Daoy (cell line): ENCODE data around the gene LTBP3. TPM values are rescaled to one million over a fixed set of nuclear protein-coding genes. Genes with fewer than 3 reads are reported as not detected.

Source experiments
- DNase-seq: peaks from one replicate; pipeline ENCODE4 v3.0.0-alpha.2; 2015; ENCODE audit warnings: low read depth
- total RNA-seq: library from RNA; depleted of rRNA; stranded (reverse); fragments of >200 nt; shearing (Covaris generic); gene quantifications from 2 replicates; pipeline ENCODE4 v1.2.3, GENCODE V29; 2014

LTBP3 gene
- total RNA-seq, 1 experiment from 2014 or later = 31.0 TPM

DNA sequence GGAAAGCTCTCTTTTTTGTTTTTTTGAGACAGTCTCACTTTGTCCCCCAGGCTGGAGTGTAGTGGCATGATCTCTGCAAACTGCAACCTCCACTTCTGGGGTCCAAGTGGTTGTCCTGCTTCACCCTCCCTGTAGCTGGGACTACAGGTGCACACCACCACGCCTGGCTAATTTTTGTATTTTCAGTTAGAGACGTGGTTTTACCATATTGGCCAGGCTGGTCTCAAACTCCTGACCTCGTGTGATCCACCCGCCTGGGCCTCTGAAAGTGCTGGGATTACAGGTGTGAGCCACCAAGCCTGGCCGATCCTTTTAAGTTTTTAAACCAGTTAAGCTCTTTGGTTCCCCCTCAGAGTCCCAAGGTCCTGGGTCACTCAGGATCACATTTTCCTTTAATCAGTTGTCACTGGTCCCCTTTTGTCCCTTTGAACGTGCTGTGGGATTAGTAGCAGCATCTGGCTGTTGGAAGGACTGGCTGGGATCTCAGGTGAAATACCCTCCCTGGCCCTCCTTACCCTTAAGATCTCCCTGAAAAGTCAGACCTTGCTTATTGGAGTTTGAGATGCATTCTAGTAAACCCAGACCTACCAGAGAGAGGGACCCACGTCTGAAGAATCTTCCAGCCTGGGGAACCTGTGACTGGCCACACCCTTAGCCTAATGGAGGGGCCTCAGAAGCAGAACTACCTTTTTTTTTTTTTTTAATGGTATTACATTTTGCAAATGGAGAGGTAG is 51.2 kb downstream of the LTBP3 start:
- DNase-seq = peak; percentile 84

DNA sequence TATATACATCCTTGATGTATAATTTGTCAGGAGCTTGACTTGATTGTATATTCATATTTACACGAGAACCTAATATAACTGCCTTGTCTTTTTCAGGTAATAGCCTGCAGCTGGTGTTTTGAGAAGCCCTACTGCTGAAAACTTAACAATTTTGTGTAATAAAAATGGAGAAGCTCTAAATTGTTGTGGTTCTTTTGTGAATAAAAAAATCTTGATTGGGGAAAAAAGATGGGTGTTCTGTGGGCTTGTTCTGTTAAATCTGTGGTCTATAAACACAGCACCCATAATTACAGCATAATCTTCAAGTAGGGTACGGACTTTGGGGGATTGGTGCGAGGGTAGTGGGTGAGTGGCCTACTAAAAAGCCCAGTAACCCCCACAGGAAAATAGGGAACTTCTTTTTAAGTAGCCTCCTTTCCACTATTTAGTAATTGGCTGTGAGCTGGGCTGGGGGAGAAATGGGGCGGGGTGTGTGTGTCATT is 51.8 kb downstream of the LTBP3 start:
- DNase-seq = no peak

GRCh38 chr11:65505466-65506289 is 52.5 kb downstream of the LTBP3 start:
- DNase-seq = no peak

DNA sequence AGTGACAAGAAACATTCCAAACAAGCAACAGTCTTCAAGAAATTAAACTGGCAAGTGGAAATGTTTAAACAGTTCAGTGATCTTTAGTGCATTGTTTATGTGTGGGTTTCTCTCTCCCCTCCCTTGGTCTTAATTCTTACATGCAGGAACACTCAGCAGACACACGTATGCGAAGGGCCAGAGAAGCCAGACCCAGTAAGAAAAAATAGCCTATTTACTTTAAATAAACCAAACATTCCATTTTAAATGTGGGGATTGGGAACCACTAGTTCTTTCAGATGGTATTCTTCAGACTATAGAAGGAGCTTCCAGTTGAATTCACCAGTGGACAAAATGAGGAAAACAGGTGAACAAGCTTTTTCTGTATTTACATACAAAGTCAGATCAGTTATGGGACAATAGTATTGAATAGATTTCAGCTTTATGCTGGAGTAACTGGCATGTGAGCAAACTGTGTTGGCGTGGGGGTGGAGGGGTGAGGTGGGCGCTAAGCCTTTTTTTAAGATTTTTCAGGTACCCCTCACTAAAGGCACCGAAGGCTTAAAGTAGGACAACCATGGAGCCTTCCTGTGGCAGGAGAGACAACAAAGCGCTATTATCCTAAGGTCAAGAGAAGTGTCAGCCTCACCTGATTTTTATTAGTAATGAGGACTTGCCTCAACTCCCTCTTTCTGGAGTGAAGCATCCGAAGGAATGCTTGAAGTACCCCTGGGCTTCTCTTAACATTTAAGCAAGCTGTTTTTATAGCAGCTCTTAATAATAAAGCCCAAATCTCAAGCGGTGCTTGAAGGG is 53.3 kb downstream of the LTBP3 start:
- DNase-seq = no peak

DNA sequence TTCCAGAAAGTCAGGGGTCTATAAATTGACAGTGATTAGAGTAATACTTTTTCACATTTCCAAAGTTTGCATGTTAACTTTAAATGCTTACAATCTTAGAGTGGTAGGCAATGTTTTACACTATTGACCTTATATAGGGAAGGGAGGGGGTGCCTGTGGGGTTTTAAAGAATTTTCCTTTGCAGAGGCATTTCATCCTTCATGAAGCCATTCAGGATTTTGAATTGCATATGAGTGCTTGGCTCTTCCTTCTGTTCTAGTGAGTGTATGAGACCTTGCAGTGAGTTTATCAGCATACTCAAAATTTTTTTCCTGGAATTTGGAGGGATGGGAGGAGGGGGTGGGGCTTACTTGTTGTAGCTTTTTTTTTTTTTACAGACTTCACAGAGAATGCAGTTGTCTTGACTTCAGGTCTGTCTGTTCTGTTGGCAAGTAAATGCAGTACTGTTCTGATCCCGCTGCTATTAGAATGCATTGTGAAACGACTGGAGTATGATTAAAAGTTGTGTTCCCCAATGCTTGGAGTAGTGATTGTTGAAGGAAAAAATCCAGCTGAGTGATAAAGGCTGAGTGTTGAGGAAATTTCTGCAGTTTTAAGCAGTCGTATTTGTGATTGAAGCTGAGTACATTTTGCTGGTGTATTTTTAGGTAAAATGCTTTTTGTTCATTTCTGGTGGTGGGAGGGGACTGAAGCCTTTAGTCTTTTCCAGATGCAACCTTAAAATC is 54.0 kb downstream of the LTBP3 start:
- no peak for DNase-seq

GRCh38 chr11:65503368-65503948 is 54.7 kb downstream of the LTBP3 start:
- DNase-seq = no peak

DNA sequence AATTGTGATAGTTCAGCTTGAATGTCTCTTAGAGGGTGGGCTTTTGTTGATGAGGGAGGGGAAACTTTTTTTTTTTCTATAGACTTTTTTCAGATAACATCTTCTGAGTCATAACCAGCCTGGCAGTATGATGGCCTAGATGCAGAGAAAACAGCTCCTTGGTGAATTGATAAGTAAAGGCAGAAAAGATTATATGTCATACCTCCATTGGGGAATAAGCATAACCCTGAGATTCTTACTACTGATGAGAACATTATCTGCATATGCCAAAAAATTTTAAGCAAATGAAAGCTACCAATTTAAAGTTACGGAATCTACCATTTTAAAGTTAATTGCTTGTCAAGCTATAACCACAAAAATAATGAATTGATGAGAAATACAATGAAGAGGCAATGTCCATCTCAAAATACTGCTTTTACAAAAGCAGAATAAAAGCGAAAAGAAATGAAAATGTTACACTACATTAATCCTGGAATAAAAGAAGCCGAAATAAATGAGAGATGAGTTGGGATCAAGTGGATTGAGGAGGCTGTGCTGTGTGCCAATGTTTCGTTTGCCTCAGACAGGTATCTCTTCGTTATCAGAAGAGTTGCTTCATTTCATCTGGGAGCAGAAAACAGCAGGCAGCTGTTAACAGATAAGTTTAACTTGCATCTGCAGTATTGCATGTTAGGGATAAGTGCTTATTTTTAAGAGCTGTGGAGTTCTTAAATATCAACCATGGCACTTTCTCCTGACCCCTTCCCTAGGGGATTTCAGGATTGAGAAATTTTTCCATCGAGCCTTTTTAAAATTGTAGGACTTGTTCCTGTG is 55.4 kb downstream of the LTBP3 start:
- DNase-seq = no peak

- DNase-seq = no peak
Observed at GRCh38 chr11:65502274-65502554, 55.9 kb downstream of the LTBP3 start.

DNA sequence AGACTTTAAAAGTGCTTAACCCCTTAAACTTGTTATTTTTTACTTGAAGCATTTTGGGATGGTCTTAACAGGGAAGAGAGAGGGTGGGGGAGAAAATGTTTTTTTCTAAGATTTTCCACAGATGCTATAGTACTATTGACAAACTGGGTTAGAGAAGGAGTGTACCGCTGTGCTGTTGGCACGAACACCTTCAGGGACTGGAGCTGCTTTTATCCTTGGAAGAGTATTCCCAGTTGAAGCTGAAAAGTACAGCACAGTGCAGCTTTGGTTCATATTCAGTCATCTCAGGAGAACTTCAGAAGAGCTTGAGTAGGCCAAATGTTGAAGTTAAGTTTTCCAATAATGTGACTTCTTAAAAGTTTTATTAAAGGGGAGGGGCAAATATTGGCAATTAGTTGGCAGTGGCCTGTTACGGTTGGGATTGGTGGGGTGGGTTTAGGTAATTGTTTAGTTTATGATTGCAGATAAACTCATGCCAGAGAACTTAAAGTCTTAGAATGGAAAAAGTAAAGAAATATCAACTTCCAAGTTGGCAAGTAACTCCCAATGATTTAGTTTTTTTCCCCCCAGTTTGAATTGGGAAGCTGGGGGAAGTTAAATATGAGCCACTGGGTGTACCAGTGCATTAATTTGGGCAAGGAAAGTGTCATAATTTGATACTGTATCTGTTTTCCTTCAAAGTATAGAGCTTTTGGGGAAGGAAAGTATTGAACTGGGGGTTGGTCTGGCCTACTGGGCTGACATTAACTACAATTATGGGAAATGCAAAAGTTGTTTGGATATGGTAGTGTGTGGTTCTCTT is 56.5 kb downstream of the LTBP3 start:
- DNase-seq = no peak

GRCh38 chr11:65501186-65501471 is 57.0 kb downstream of the LTBP3 start:
- DNase-seq = no peak

GRCh38 chr11:65500387-65501185 is 57.6 kb downstream of the LTBP3 start:
- DNase-seq = peak; percentile 53

- DNase-seq = no peak
Observed at GRCh38 chr11:65499713-65500386, 58.3 kb downstream of the LTBP3 start.

- DNase-seq = peak; percentile 93
Observed at GRCh38 chr11:65498977-65499712, 59.0 kb downstream of the LTBP3 start, which contains the start of gene MALAT1. TSS of gene MALAT1 (plus strand) at chr11:65499045.

- DNase-seq = no peak
Observed at GRCh38 chr11:65498727-65498976, 59.5 kb downstream of the LTBP3 start.

DNA sequence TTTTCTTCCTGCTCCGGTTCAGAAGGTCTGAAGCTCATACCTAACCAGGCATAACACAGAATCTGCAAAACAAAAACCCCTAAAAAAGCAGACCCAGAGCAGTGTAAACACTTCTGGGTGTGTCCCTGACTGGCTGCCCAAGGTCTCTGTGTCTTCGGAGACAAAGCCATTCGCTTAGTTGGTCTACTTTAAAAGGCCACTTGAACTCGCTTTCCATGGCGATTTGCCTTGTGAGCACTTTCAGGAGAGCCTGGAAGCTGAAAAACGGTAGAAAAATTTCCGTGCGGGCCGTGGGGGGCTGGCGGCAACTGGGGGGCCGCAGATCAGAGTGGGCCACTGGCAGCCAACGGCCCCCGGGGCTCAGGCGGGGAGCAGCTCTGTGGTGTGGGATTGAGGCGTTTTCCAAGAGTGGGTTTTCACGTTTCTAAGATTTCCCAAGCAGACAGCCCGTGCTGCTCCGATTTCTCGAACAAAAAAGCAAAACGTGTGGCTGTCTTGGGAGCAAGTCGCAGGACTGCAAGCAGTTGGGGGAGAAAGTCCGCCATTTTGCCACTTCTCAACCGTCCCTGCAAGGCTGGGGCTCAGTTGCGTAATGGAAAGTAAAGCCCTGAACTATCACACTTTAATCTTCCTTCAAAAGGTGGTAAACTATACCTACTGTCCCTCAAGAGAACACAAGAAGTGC is 60.0 kb downstream of the LTBP3 start:
- peak; percentile 65 for DNase-seq

DNA sequence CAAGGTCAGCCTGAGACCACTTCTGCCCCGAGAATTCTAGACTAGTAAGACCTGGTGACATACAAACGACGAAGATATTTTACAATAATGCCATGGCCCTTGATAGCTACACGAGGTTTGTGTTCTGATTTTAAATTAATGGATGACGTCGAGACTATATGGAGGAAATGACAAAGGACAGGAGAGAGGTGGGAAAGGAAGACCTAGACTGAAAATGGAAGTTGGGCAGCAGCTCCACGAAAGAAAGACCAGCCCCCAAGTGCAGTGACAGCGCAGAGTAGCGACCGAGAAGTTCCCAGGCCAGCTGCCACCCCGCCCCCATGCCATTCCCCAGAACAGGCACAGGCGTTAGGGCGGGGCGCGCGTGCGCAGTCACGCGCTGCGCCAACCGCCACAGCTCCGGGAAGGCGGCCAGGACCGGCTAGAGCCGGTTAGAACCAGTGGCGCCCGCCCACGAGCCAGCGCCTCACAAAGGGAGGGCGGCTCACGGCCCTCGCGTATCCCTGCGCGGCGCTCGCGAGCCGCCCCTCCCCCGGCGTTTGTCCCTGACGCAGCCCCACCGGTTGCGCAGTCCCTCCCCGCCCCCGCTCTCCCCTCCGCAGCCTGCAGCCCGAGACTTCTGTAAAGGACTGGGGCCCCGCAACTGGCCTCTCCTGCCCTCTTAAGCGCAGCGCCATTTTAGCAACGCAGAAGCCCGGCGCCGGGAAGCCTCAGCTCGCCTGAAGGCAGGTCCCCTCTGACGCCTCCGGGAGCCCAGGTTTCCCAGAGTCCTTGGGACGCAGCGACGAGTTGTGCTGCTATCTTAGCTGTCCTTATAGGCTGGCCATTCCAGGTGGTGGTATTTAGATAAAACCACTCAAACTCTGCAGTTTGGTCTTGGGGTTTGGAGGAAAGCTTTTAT is 60.8 kb downstream of the LTBP3 start:
- DNase-seq = peak; percentile 99
